HepG2 (cell line): ENCODE results near the gene GRHPR. TPM values are rescaled to one million over a fixed set of nuclear protein-coding genes. Genes with fewer than 3 reads are reported as not detected.

Experiments
- CCAR2 ChIP-seq: fragments of 200-400 bp; formaldehyde crosslinking; optimal IDR thresholded peaks from 2 replicates; pipeline ENCODE3; 2018; ENCODE audit warnings: low read depth, mild to moderate bottlenecking, low read length, moderate library complexity
- CEBPB ChIP-seq: IDR thresholded peaks from 2 replicates; pipeline ENCODE4 v1.6.1; 2011; ENCODE audit warnings: low read depth, low read length, improper control_type of control experiment, borderline replicate concordance
- DBP ChIP-seq: sonication (generic); formaldehyde crosslinking; IDR thresholded peaks from 2 replicates; pipeline ENCODE4 v1.4.0; 2020; ENCODE audit warnings: missing genetic modification reagents; ENCODE audit errors: not compliant biosample characterization
- DRAP1 ChIP-seq: IDR thresholded peaks from 2 replicates; pipeline ENCODE4 v1.6.1; 2016; ENCODE audit warnings: missing genetic modification reagents, missing compliant biosample characterization
- HNF4G ChIP-seq, 2 experiments: sonication (generic) in 1 of 2; formaldehyde crosslinking in 1 of 2; IDR thresholded peaks; 2 replicates each; pipeline versions ENCODE4 v1.4.0 to v1.6.1; 2011 to 2020; ENCODE audit warnings: borderline replicate concordance in 2 of 2, low read depth in 2 of 2, mild to moderate bottlenecking in 2 of 2, low read length in 1 of 2, missing genetic modification reagents in 1 of 2, moderate library complexity in 1 of 2
- HNRNPK ChIP-seq: fragments of 200-400 bp; formaldehyde crosslinking; IDR thresholded peaks from 2 replicates; pipeline ENCODE4 v1.6.1; 2018; ENCODE audit warnings: low read length, low read depth, moderate library complexity, mild to moderate bottlenecking; ENCODE audit not compliant: poor library complexity, severe bottlenecking
- MTERF4 ChIP-seq: sonication (generic); formaldehyde crosslinking; IDR thresholded peaks from 2 replicates; pipeline ENCODE4 v1.8.0; 2023; ENCODE audit warnings: mild to moderate bottlenecking, missing genetic modification reagents
- NAIF1 ChIP-seq: sonication (generic); formaldehyde crosslinking; IDR thresholded peaks from 2 replicates; pipeline ENCODE4 v1.5.0; 2020; ENCODE audit warnings: mild to moderate bottlenecking, missing genetic modification reagents, borderline replicate concordance
- SP140L ChIP-seq: sonication (generic); formaldehyde crosslinking; IDR thresholded peaks from 2 replicates; pipeline ENCODE4 v1.4.0; 2020; ENCODE audit warnings: missing genetic modification reagents, borderline replicate concordance
- SP5 ChIP-seq: IDR thresholded peaks from 2 replicates; pipeline ENCODE4 v1.6.1; 2016; ENCODE audit warnings: low read depth, borderline replicate concordance
- STAT6 ChIP-seq: sonication (generic); formaldehyde crosslinking; IDR thresholded peaks from 2 replicates; pipeline ENCODE4 v1.4.0; 2020; ENCODE audit warnings: missing genetic modification reagents, mild to moderate bottlenecking, borderline replicate concordance
- ZBTB39 ChIP-seq: sonication (generic); formaldehyde crosslinking; IDR thresholded peaks from 2 replicates; pipeline ENCODE4 v1.5.0; 2020; ENCODE audit warnings: missing genetic modification reagents
- polyA plus RNA-seq, 8 experiments: library from polyadenylated mRNA; depleted of rRNA in 3 of 8; stranded (reverse) in 7 of 8; unstranded in 1 of 8; fragments of >200 nt; fragmentation: Illumina TruSeq in 4 of 8; extraction: Trizol in 4 of 8; gene quantifications; 2 replicates each; pipeline versions ENCODE4 v1.2.1 to v1.2.3, GENCODE V29; 2011 to 2016; ENCODE audit warnings: low read depth in 4 of 8, missing spikeins in 1 of 8, mixed read lengths in 1 of 8; ENCODE audit not compliant: insufficient read depth in 1 of 8
- total RNA-seq, 5 experiments: library from RNA; depleted of rRNA; stranded (reverse); fragments of >200 nt; fragmentation: Illumina TruSeq; extraction: Trizol; gene quantifications; 2 replicates each; pipeline ENCODE4 v1.2.3, GENCODE V29; 2016; ENCODE audit warnings: low read depth in 1 of 5
- TF ChIP-seq, protein P1 (sequence below): sonication (generic); formaldehyde crosslinking; IDR thresholded peaks from 2 replicates; pipeline ENCODE4 v1.4.0; 2020; ENCODE audit warnings: missing genetic modification reagents
- TF ChIP-seq, protein P2 (sequence below): sonication (generic); formaldehyde crosslinking; IDR thresholded peaks from 2 replicates; pipeline ENCODE4 v1.4.0; 2020; ENCODE audit warnings: mild to moderate bottlenecking, missing genetic modification reagents
- TF ChIP-seq, protein P3 (sequence below): fragments of 450-650 bp; IDR thresholded peaks from 2 replicates; pipeline ENCODE4 v1.6.1; 2017

Gene GRHPR
- total and polyA plus RNA-seq, 2 of the 13 experiments (the other 11 are each of a cell fraction or from before 2014, with no cell fraction given): 113 to 115 TPM

DNA sequence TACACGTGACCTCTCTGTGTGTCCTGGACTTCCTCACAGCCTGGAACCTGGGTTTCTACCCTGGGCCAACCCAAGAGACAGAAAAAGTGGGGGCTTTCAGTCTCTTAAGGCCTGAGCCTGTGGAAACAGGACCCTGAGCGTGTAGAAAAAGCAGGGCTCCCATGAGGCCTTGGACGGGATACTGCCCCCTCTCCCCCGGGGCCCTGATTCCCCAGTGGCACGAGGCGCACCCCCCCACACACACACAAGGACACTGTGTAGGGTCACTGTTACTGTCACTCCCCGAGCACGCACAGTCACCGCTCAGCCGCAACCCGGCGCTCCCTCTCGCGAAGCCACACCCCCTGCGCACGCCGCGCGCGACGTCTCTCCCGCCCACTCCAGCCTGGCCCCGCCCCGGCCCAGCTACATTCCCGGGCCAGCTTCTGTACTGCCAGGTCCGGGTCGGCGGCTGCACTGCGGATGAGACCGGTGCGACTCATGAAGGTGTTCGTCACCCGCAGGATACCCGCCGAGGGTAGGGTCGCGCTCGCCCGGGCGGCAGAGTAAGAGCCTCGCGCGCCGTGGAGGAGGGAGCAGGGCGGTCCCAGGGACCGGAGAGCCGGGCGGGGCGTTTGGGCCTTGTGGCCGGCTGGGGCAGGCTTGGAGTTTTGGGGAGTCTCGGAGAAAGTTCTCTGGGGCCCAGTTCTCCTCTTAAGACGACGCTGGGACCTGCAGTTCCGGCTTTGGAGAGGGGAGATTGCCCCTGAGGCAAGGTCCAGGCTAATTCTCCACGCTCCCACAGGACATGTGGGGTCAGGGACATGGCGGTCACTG, at the start of gene GRHPR (continued):
- TF ChIP-seq, protein P1, sequence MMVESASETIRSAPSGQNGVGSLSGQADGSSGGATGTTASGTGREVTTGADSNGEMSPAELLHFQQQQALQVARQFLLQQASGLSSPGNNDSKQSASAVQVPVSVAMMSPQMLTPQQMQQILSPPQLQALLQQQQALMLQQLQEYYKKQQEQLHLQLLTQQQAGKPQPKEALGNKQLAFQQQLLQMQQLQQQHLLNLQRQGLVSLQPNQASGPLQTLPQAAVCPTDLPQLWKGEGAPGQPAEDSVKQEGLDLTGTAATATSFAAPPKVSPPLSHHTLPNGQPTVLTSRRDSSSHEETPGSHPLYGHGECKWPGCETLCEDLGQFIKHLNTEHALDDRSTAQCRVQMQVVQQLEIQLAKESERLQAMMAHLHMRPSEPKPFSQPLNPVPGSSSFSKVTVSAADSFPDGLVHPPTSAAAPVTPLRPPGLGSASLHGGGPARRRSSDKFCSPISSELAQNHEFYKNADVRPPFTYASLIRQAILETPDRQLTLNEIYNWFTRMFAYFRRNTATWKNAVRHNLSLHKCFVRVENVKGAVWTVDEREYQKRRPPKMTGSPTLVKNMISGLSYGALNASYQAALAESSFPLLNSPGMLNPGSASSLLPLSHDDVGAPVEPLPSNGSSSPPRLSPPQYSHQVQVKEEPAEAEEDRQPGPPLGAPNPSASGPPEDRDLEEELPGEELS (CRISPR knock-in tag): no peak
- TF ChIP-seq HNRNPK: no peak
- TF ChIP-seq SP140L (CRISPR knock-in tag): no peak
- TF ChIP-seq, protein P2, sequence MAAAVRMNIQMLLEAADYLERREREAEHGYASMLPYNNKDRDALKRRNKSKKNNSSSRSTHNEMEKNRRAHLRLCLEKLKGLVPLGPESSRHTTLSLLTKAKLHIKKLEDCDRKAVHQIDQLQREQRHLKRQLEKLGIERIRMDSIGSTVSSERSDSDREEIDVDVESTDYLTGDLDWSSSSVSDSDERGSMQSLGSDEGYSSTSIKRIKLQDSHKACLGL (CRISPR knock-in tag): peak; percentile 66; the same call in 1 of the 2 replicates
- TF ChIP-seq, protein P3, sequence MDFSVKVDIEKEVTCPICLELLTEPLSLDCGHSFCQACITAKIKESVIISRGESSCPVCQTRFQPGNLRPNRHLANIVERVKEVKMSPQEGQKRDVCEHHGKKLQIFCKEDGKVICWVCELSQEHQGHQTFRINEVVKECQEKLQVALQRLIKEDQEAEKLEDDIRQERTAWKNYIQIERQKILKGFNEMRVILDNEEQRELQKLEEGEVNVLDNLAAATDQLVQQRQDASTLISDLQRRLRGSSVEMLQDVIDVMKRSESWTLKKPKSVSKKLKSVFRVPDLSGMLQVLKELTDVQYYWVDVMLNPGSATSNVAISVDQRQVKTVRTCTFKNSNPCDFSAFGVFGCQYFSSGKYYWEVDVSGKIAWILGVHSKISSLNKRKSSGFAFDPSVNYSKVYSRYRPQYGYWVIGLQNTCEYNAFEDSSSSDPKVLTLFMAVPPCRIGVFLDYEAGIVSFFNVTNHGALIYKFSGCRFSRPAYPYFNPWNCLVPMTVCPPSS: no peak
- TF ChIP-seq ZBTB39 (CRISPR knock-in tag): 0 out of 2 replicates have a peak, but pooled peaks have one; percentile 67
- TF ChIP-seq SP5: peak; percentile 84
- TF ChIP-seq DBP (CRISPR knock-in tag): peak; percentile 25
- peak; percentile 67; the same call in 1 of the 2 replicates for TF ChIP-seq STAT6 (CRISPR knock-in tag)
- no peak for TF ChIP-seq HNF4G (IDR thresholded peaks at IDR 0.05; ENCODE audit: borderline replicate concordance, low read depth, low read length)
- TF ChIP-seq HNF4G (CRISPR knock-in tag; IDR thresholded peaks at IDR 0.05; ENCODE audit: borderline replicate concordance, low read depth): peak; percentile 39; the same call in 1 of the 2 replicates
- peak; percentile 56; the same call in 1 of the 2 replicates for TF ChIP-seq NAIF1
- TF ChIP-seq CCAR2: no peak
- TF ChIP-seq MTERF4 (CRISPR knock-in tag): peak; percentile 93
- peak; percentile 72 for TF ChIP-seq DRAP1 (CRISPR knock-in tag)
- TF ChIP-seq CEBPB: no peak
